BLaER1 treated with 17β-estradiol and CSF1 and Interleukin-3, amounts not matched to agents 10 nM and 100 nM (cell line): Measurements from ENCODE around the gene CHD9NB.

Experiments used
- H3K27ac ChIP-seq, 11 experiments: shearing (Covaris generic); formaldehyde crosslinking; 2 replicates each; pipeline ENCODE4 v1.8.1; 2022
- H3K27me3 ChIP-seq, 11 experiments: shearing (Covaris generic); formaldehyde crosslinking; 2 replicates each; pipeline ENCODE4 v1.8.1; 2022
- H3K36me3 ChIP-seq, 11 experiments: shearing (Covaris generic); formaldehyde crosslinking; 2 replicates each; pipeline ENCODE4 v1.8.1; 2022
- H3K4me1 ChIP-seq, 10 experiments: shearing (Covaris generic); formaldehyde crosslinking; 2 replicates each; pipeline ENCODE4 v1.8.1; 2022
- H3K4me2 ChIP-seq, 11 experiments: shearing (Covaris generic); formaldehyde crosslinking; 2 replicates each; pipeline ENCODE4 v1.8.1; 2022
- H3K4me3 ChIP-seq, 10 experiments: shearing (Covaris generic); formaldehyde crosslinking; 2 replicates each; pipeline ENCODE4 v1.8.1; 2022
- H3K9ac ChIP-seq, 11 experiments: shearing (Covaris generic); formaldehyde crosslinking; 2 replicates each; pipeline ENCODE4 v1.8.1; 2022
- H3K9me3 ChIP-seq, 11 experiments: shearing (Covaris generic); formaldehyde crosslinking; replicated peaks in 1 of 11; 2 replicates each; pipeline ENCODE4 v1.8.1; 2022
- H4K20me1 ChIP-seq, 11 experiments: shearing (Covaris generic); formaldehyde crosslinking; 2 replicates each; pipeline ENCODE4 v1.8.1; 2022
- Cebpa-rat ChIP-seq, 11 experiments: shearing (Covaris generic); IDR thresholded peaks; 2 replicates each; pipeline ENCODE4 v1.8.1; 2022

CHD9NB gene

DNA sequence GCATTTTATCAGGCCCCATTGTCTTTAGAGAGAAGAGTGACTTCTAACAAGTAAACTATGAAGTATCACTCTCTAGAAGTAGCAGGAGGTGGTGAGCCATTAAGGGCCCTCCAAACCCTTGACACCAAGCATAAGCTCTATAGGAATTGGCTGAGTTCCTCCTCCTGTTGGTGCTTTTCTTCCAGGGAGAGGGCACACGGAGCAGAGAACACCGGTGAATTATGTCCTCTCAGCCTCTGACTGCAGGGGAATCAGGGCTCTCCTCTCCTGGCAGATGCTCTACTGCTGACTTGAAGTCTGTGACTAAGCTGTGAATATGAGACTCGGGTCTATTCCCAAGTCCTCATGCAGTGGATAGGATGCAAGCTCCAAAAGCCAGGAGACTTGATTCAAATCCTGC lies 34.4 kb upstream of the CHD9NB start:
- Histone ChIP-seq H3K36me3 (peaks cover 0 to 17% (median 0%) of the 10 kb centered on the region in 11 experiments; a peak in 6 of 22 replicates), H3K4me1 (peaks cover 62 to 99% (median 90%) of the 10 kb centered on the region in 10 experiments), H4K20me1 (no peaks in the 10 kb centered on the region; a peak in 2 of 22 replicates), H3K9me3 (no peaks in the 10 kb centered on the region), H3K9ac (peak overlapping the region in 2 of 11 experiments; percentile 75 to 76; a peak in 3 of 22 replicates), H3K27me3 (no peaks in the 10 kb centered on the region), H3K27ac (peak overlapping the region in 7 of 11 experiments; percentile 7 to 96 (median 85); a peak in 13 of 22 replicates), H3K4me3 (no peak overlapping the region), H3K4me2 (peak overlapping the region; percentile 77 to 91 (median 83))
- TF ChIP-seq Cebpa-rat (IDR thresholded peaks at IDR 0.05): no peak

DNA sequence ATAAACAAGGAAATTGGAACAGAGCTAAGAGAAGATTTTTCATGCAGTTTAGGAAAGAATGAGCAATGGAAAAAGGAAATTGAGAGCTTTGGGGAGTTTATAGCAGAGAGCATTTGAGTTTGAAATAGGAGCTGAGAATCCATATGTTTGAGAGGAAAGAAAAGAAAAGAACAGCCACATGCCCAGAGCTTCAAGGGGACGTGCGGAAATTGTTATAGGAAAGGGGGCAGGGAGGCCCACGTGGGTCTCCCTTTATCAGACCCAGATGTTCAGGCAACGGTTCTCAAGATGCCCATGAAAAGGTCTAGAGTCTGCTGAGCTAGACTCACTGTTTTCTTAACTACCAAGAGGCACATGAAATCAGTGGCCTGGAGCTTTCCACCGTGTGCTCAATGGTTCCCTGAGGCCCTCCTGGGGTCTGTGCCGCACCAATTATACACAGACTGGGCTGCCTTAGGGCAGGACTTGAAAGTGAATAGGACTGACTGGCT lies 33.3 kb upstream of the CHD9NB start:
- no peak for TF ChIP-seq Cebpa-rat (IDR thresholded peaks at IDR 0.05)
- H3K4me3 ChIP-seq: peak overlapping the region in 5 of 10 experiments; percentile 1 to 35 (median 12); a peak in 4 of 20 replicates
- peaks cover 52 to 92% (median 82%) of the 10 kb centered on the region in 10 experiments for H3K4me1 ChIP-seq
- H3K36me3 ChIP-seq: peaks cover 0 to 17% (median 0%) of the 10 kb centered on the region in 11 experiments; a peak in 6 of 22 replicates
- no peaks in the 10 kb centered on the region; a peak in 2 of 22 replicates for H4K20me1 ChIP-seq
- H3K9me3 ChIP-seq: no peaks in the 10 kb centered on the region
- peak overlapping the region; percentile 48 to 76 (median 65) for H3K9ac ChIP-seq
- H3K4me2 ChIP-seq: peak overlapping the region; percentile 77 to 91 (median 83)
- H3K27ac ChIP-seq: peak overlapping the region; percentile 54 to 96 (median 78)
- no peaks in the 10 kb centered on the region for H3K27me3 ChIP-seq

DNA sequence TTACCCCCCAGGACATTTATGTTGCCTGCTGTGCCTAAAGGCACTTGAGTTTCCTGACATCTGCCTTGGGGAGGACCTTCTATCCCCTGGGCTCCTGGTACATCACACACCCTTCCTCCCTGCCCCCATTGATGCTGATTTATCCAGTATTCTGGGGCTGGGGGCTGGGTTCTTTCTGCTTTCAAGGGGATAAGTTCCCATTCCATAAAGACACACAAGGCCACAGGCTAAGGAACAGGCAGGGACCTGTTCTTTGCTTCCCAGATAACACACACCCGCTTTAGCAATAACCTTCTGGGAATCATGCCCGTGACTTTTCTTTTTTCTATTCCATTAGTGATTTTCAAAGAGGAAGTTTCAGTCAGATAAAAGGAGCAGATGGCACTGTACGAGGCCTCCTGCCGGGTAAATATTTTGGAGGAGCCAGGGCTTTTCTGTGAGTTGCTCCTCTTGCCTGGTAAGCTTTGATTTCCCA lies 32.7 kb upstream of the CHD9NB start:
- TF ChIP-seq Cebpa-rat (IDR thresholded peaks at IDR 0.05): no peak
- Histone ChIP-seq H3K4me1 (peaks cover 52 to 92% (median 83%) of the 10 kb centered on the region in 10 experiments), H3K9ac (peak overlapping the region; percentile 48 to 76 (median 65)), H3K27me3 (no peaks in the 10 kb centered on the region), H3K27ac (peak overlapping the region; percentile 54 to 96 (median 78)), H3K36me3 (peaks cover 0 to 17% (median 0%) of the 10 kb centered on the region in 11 experiments; a peak in 6 of 22 replicates), H3K4me3 (peak overlapping the region in 3 of 10 experiments; percentile 6 to 35 (median 33); a peak in 4 of 20 replicates), H3K9me3 (no peaks in the 10 kb centered on the region), H3K4me2 (peak overlapping the region; percentile 77 to 91 (median 83)), H4K20me1 (no peaks in the 10 kb centered on the region; a peak in 2 of 22 replicates)

DNA sequence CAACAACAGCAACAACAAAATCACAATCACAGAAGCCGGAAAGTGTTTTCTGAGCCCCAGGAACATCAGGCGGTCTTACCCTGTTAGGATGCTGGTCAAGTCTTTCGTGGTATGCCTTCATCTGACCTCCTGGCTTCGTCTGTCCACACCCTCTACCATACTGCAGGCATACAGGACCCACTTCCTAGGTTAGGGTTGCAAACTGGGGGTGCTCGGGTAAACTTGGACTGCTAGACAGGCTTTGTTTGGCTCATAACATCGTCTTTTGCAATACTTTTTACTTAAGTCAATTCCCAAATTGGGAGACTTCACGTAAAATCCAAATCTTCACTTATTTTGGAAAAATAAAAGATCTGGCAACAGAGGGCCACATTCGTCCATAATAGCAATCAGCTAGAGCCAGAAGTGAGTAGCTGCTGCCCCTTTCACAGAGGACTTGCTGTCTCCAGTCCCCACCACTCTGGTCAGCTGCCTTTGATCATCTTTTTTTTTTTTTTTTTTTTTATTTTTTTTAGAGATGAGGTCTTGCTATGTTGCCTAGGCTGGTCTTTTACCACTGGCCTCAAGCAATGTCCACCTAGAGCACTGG lies 32.1 kb upstream of the CHD9NB start:
- H3K4me1 ChIP-seq: peaks cover 48 to 92% (median 82%) of the 10 kb centered on the region in 10 experiments
- no peaks in the 10 kb centered on the region for H3K27me3 ChIP-seq
- peak overlapping the region; percentile 77 to 91 (median 83) for H3K4me2 ChIP-seq
- H3K9ac ChIP-seq: peak overlapping the region; percentile 48 to 76 (median 65); a peak in 18 of 22 replicates
- H3K4me3 ChIP-seq: no peak overlapping the region
- no peak for TF ChIP-seq Cebpa-rat (IDR thresholded peaks at IDR 0.05)
- peak overlapping the region; percentile 54 to 96 (median 78); a peak in 21 of 22 replicates for H3K27ac ChIP-seq
- H3K9me3 ChIP-seq: no peaks in the 10 kb centered on the region
- no peaks in the 10 kb centered on the region; a peak in 2 of 22 replicates for H4K20me1 ChIP-seq
- H3K36me3 ChIP-seq: peaks cover 0 to 19% (median 0%) of the 10 kb centered on the region in 11 experiments; a peak in 6 of 22 replicates

DNA sequence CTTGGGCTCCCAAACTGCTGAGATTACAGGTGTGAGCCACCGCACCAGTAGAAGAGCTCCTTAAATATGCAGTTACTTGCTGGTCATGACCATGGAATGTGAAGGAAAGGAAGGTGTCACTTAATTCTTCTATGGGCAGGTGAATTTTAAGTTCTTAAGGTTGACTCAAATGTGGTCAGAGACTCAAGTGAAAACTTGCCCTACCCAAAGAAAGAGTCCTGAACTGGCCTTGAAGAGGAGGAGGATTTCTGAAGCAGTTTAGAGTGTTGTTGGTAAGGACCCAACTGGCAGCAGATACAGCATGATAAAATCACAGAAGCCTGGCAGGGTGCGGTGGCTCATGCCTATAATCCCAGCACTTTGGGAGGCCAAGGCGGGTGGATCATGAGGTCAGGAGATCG lies 31.4 kb upstream of the CHD9NB start:
- Histone ChIP-seq H3K36me3 (peaks cover 0 to 26% (median 0%) of the 10 kb centered on the region in 11 experiments; a peak in 8 of 22 replicates), H3K27me3 (no peaks in the 10 kb centered on the region), H4K20me1 (no peaks in the 10 kb centered on the region; a peak in 2 of 22 replicates), H3K27ac (peak overlapping the region in 6 of 11 experiments; percentile 14 to 96 (median 84); a peak in 7 of 22 replicates), H3K9me3 (no peaks in the 10 kb centered on the region), H3K4me1 (peaks cover 41 to 92% (median 79%) of the 10 kb centered on the region in 10 experiments), H3K9ac (no peak overlapping the region), H3K4me3 (no peak overlapping the region), H3K4me2 (peak overlapping the region in 7 of 11 experiments; percentile 77 to 91 (median 81); a peak in 12 of 22 replicates)
- no peak for TF ChIP-seq Cebpa-rat (IDR thresholded peaks at IDR 0.05)

DNA sequence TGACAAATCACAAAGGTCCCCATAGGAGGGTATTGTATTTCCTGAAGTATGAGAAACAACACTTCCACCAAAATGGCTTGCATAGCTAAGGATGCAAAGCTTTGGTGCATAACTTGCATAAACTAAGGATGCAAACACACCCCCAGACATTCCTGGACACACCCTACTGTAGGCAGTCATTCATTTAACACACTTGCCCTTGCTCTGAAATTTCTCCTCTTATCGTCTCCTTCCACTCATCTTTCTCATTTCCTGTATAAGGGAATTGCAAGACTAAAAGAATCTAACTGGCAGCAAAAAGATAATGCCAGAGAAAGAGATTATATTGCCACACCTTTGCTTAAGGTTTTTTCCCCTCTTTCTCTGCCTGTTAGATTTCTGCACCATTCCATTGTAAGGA lies 30.4 kb upstream of the CHD9NB start:
- Histone ChIP-seq H3K27ac (0 out of 22 replicates have a peak overlapping the region, but pooled peaks of 1 of the 11 experiments have one; percentile 16), H3K9me3 (no peaks in the 10 kb centered on the region), H3K36me3 (peaks cover 0 to 34% (median 0%) of the 10 kb centered on the region in 11 experiments; a peak in 8 of 22 replicates), H3K9ac (no peak overlapping the region), H3K4me2 (peak overlapping the region in 6 of 11 experiments; percentile 9 to 54 (median 30); a peak in 7 of 22 replicates), H3K4me1 (peaks cover 40 to 90% (median 76%) of the 10 kb centered on the region in 10 experiments), H4K20me1 (no peaks in the 10 kb centered on the region; a peak in 2 of 22 replicates), H3K4me3 (no peak overlapping the region), H3K27me3 (no peaks in the 10 kb centered on the region)
- TF ChIP-seq Cebpa-rat (IDR thresholded peaks at IDR 0.05): no peak

DNA sequence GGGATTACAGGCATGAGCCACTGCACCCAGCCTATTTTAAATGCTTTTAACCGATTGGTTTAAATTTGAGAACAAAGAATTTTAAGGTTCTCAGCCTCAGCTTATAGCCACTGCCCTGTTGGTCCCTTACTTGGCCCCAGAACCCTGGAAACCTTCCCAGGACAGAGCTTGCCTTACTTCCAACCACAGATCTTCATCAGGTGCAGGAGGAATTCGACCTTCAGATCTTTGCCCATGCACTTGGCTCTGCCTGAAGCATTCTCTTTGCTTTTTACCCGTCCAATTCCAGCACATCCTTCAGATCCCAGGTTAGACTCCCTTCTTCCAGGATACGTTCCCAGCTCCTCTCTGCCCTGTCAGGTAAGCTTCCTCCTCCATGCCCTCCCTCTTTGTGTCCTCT lies 29.8 kb upstream of the CHD9NB start:
- H3K9ac ChIP-seq: no peak overlapping the region
- no peaks in the 10 kb centered on the region for H3K27me3 ChIP-seq
- no peak for TF ChIP-seq Cebpa-rat (IDR thresholded peaks at IDR 0.05)
- H3K27ac ChIP-seq: peak overlapping the region in 1 of 11 experiments; percentile 16; a peak in 1 of 22 replicates
- peaks cover 0 to 30% (median 0%) of the 10 kb centered on the region in 11 experiments; a peak in 8 of 22 replicates for H3K36me3 ChIP-seq
- peak overlapping the region in 6 of 11 experiments; percentile 9 to 54 (median 30); a peak in 10 of 22 replicates for H3K4me2 ChIP-seq
- no peaks in the 10 kb centered on the region for H3K9me3 ChIP-seq
- H3K4me3 ChIP-seq: no peak overlapping the region
- peaks cover 43 to 90% (median 77%) of the 10 kb centered on the region in 10 experiments for H3K4me1 ChIP-seq
- H4K20me1 ChIP-seq: no peaks in the 10 kb centered on the region; a peak in 2 of 22 replicates

DNA sequence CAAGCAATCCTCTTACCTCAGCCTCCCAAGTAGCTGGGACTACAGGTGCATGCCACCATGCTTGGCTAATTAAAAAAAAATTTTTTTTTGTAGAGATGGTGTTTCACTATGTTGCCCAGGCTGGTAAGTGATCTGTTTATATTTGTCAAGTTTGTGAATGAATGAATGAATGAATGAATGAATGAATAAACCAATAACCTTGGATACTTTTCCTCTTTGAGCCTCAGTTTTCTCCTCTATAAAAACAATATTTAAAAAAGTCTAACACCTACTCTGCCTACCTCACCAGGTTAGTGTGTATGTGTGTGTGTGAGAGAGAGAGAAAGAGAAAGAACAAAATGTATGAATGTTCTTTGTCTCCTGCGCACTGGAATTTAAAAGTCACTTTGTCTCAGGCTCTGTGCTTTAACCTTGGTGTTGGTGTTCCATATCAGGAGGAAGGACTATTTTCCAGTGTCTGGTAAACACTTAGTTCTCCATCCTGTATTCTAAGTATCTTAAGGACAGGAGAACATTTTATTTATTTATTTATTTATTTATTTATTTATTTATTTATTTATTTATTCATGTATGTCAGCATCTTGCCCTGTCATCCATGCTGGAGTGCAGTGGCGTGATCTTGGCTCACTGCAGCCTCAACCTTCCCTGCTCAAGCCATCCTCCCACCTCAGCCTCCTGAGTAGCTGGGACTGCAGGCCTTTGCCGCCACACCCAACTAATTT lies 29.1 kb upstream of the CHD9NB start:
- Histone ChIP-seq H4K20me1 (no peaks in the 10 kb centered on the region; a peak in 2 of 22 replicates), H3K27ac (0 out of 22 replicates have a peak overlapping the region, but pooled peaks of 1 of the 11 experiments have one; percentile 16), H3K9me3 (peaks cover 0 to under 1% (median 0%) of the 10 kb centered on the region in 11 experiments; a peak in 1 of 22 replicates), H3K9ac (no peak overlapping the region), H3K36me3 (peaks cover 0 to 26% (median 0%) of the 10 kb centered on the region in 11 experiments; a peak in 6 of 22 replicates), H3K27me3 (no peaks in the 10 kb centered on the region), H3K4me1 (peaks cover 43 to 90% (median 77%) of the 10 kb centered on the region in 10 experiments), H3K4me3 (no peak overlapping the region), H3K4me2 (peak overlapping the region in 4 of 11 experiments; percentile 18 to 54 (median 42); a peak in 5 of 22 replicates)
- TF ChIP-seq Cebpa-rat (IDR thresholded peaks at IDR 0.05): no peak
